Activated naive CD4-positive, alpha-beta T cell treated with anti-CD3 and anti-CD28 coated beads, Interleukin-2, amount 10 ng/mL, durations not matched to agents 7 days and 5 days (primary cell): ENCODE measurements around the gene CD2.

Experiments
- CTCF ChIA-PET: fragments of 350-600 bp; sonication (Branson Sonifier 250); formaldehyde crosslinking; loops from one replicate; lab custom pipeline; 2021; ENCODE audit warnings: antibody characterized with exemption; lab: Charles Lee
- DNase-seq: peaks from one replicate; pipeline ENCODE4 v3.0.0-alpha.2; 2020
- H3K27ac Mint-ChIP-seq: one replicate; pipeline ENCODE4 v1.8.0; 2021; ENCODE audit warnings: mild to moderate bottlenecking, moderate library complexity, mixed read lengths
- H3K27me3 Mint-ChIP-seq: one replicate; pipeline ENCODE4 v1.8.0; 2021; ENCODE audit warnings: mild to moderate bottlenecking, mixed read lengths
- H3K36me3 Mint-ChIP-seq: one replicate; pipeline ENCODE4 v1.8.0; 2021; ENCODE audit warnings: mixed read lengths
- H3K4me1 Mint-ChIP-seq: one replicate; pipeline ENCODE4 v1.8.0; 2021; ENCODE audit warnings: mixed read lengths
- H3K4me3 Mint-ChIP-seq: one replicate; pipeline ENCODE4 v1.8.0; 2021; ENCODE audit warnings: mild to moderate bottlenecking, moderate library complexity, mixed read lengths
- H3K9me3 Mint-ChIP-seq: one replicate; pipeline ENCODE4 v1.8.0; 2021; ENCODE audit warnings: mixed read lengths

Gene CD2

DNA sequence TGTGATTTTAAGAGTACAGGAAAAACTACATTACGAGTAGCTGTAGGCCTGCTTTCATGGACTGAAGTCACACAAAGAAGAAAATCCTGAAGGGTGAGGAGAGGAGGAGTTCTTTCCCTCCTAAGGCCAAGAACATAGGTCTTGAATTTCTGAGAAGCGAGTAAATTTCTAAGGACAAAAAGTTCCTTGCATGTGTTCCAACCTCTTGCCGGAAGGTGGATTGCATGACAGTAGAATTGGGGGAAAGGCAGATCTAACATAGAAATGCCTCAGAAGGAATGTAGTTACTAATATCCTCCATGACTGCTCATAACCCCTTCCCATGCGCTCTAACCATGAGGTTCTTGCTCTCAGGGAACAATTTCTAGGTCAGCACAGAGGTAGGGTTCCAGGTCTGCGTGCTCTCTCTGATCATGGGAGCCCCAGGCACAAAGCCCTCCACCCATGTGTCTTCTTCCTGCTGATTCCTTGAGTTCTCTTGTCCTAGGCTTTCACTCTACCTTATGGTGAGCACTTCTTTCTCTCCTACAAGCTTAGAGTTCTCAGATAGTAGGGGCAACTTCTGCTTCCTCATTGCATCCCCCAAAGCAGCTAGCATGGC is 13.7 kb downstream of the CD2 start:
- peaks cover 3% of the 10 kb centered on the region for H3K9me3 Mint-ChIP-seq
- no peak for DNase-seq
- CTCF ChIA-PET: interaction anchor here (1.0 to 12.8 kb wide), 9 partner anchors 13 to 167 kb away, joined by 3 to 162 read pairs (median 11); no protein-coding TSS in a partner anchor
- peak overlapping the region; percentile 59 for H3K4me3 Mint-ChIP-seq
- H3K27ac Mint-ChIP-seq: peak overlapping the region; percentile 99
- peaks cover 78% of the 10 kb centered on the region for H3K36me3 Mint-ChIP-seq
- H3K27me3 Mint-ChIP-seq: no peaks in the 10 kb centered on the region
- H3K4me1 Mint-ChIP-seq: peaks cover 100% of the 10 kb centered on the region

DNA sequence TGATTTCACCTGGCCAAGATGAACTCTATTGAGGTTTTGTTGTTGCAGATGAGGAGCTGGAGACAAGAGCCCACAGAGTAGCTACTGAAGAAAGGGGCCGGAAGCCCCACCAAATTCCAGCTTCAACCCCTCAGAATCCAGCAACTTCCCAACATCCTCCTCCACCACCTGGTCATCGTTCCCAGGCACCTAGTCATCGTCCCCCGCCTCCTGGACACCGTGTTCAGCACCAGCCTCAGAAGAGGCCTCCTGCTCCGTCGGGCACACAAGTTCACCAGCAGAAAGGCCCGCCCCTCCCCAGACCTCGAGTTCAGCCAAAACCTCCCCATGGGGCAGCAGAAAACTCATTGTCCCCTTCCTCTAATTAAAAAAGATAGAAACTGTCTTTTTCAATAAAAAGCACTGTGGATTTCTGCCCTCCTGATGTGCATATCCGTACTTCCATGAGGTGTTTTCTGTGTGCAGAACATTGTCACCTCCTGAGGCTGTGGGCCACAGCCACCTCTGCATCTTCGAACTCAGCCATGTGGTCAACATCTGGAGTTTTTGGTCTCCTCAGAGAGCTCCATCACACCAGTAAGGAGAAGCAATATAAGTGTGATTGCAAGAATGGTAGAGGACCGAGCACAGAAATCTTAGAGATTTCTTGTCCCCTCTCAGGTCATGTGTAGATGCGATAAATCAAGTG is 14.3 kb downstream of the CD2 start:
- Mint-ChIP-seq H3K27me3 (no peaks in the 10 kb centered on the region), H3K9me3 (peaks cover 7% of the 10 kb centered on the region), H3K4me3 (peak overlapping the region; percentile 59), H3K4me1 (peaks cover 98% of the 10 kb centered on the region), H3K27ac (peak overlapping the region; percentile 99), H3K36me3 (peaks cover 74% of the 10 kb centered on the region)
- CTCF ChIA-PET: interaction anchor here (0.7 to 12.8 kb wide), 12 partner anchors 11 to 114 kb away, joined by 3 to 162 read pairs (median 8); no protein-coding TSS in a partner anchor
- DNase-seq: no peak

DNA sequence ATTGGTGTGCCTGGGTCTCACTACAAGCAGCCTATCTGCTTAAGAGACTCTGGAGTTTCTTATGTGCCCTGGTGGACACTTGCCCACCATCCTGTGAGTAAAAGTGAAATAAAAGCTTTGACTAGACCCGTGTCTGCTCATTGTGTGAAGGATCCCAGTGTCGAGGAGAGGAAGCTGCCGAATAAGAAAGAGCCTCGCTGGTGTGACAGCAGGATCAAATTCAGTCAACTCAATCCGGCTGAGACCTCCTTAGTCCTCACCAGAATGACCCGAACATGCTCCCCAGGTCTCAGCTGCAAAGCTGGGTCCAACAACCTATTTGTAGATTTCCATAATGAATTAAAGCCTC is 14.8 kb downstream of the CD2 start:
- Mint-ChIP-seq H3K27ac (peak overlapping the region; percentile 99), H3K36me3 (peaks cover 69% of the 10 kb centered on the region), H3K27me3 (no peaks in the 10 kb centered on the region), H3K4me3 (peak overlapping the region; percentile 59), H3K4me1 (peaks cover 93% of the 10 kb centered on the region), H3K9me3 (peaks cover 9% of the 10 kb centered on the region)
- CTCF ChIA-PET: interaction anchor here (0.7 to 12.8 kb wide), 15 partner anchors 9 to 285 kb away, joined by 3 to 162 read pairs (median 7); partner anchors contain the start of gene CD2
- DNase-seq: no peak

DNA sequence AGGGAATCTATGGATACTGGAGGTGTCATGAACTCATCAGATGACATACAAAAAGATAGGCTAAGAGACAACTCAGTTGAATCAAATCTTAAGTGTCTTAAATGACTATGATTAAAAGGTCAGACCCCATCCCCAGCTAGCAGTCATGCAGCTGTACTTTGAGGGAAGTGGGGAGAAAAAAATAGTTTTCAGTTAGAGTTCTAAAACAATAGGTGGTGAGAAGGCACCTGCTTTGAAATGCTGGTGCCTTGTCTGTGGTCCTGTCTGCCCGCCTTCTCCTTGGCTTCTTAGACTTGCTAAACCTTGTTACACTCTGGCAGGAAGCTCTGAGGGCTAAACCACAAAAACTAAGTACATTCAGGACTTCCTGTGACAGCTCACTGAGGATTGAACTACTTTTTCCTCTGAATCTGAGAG is 15.3 kb downstream of the CD2 start:
- Mint-ChIP-seq H3K27me3 (no peaks in the 10 kb centered on the region), H3K4me3 (peak overlapping the region; percentile 59), H3K9me3 (peaks cover 9% of the 10 kb centered on the region), H3K27ac (peak overlapping the region; percentile 99), H3K36me3 (peaks cover 67% of the 10 kb centered on the region), H3K4me1 (peaks cover 88% of the 10 kb centered on the region)
- peak; percentile 85 for DNase-seq
- CTCF ChIA-PET: interaction anchor here (0.8 to 12.8 kb wide), 14 partner anchors 8 to 284 kb away, joined by 3 to 162 read pairs (median 8); partner anchors contain the start of gene CD2

- Mint-ChIP-seq H3K36me3 (peaks cover 62% of the 10 kb centered on the region), H3K9me3 (peaks cover 9% of the 10 kb centered on the region), H3K4me3 (peak overlapping the region; percentile 37), H3K27me3 (no peaks in the 10 kb centered on the region), H3K27ac (peak overlapping the region; percentile 99), H3K4me1 (peaks cover 84% of the 10 kb centered on the region)
- CTCF ChIA-PET: interaction anchor here (0.8 to 12.8 kb wide), 13 partner anchors 8 to 284 kb away, joined by 3 to 162 read pairs (median 9); partner anchors contain the start of gene CD2
- no peak for DNase-seq
Observed at GRCh38 chr1:116769994-116770393, 15.8 kb downstream of the CD2 start.

DNA sequence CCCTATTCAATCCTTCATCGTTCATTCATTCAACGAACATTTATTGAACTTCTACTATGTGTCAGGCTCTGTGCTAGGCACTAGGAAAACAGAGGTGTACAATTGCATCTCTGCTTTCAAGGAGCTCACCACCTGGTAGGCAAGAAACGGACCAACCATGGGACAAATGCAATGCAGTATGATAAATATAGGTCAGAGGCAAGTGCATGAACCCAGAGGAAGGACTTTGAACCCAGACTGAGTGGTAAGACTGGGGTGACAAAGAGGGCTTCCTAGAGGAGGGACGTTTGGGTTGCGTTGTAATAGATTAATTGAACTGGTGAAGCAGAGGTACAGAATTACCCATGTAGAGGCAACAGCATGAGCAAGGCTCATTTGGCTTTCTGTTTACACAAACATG is 16.4 kb downstream of the CD2 start:
- H3K27me3 Mint-ChIP-seq: no peaks in the 10 kb centered on the region
- peak overlapping the region; percentile 99 for H3K27ac Mint-ChIP-seq
- no peak for DNase-seq
- H3K4me1 Mint-ChIP-seq: peaks cover 77% of the 10 kb centered on the region
- H3K36me3 Mint-ChIP-seq: peaks cover 58% of the 10 kb centered on the region
- H3K9me3 Mint-ChIP-seq: peaks cover 11% of the 10 kb centered on the region
- peak overlapping the region; percentile 29 for H3K4me3 Mint-ChIP-seq
- CTCF ChIA-PET: interaction anchor here (0.9 to 12.8 kb wide), 7 partner anchors 15 to 46 kb away, joined by 3 to 162 read pairs (median 14); partner anchors contain the start of gene CD2

GRCh38 chr1:116771997-116772647 is 17.9 kb downstream of the CD2 start:
- DNase-seq: no peak
- CTCF ChIA-PET: interaction anchor here (1.1 to 12.8 kb wide), 6 partner anchors 8 to 44 kb away, joined by 4 to 162 read pairs (median 21); partner anchors contain the start of gene CD2
- Mint-ChIP-seq H3K9me3 (peaks cover 11% of the 10 kb centered on the region), H3K27me3 (no peaks in the 10 kb centered on the region), H3K4me3 (no peak overlapping the region), H3K27ac (peak overlapping the region; percentile 76), H3K36me3 (peaks cover 44% of the 10 kb centered on the region), H3K4me1 (peaks cover 67% of the 10 kb centered on the region)

GRCh38 chr1:116772648-116773045 is 18.4 kb downstream of the CD2 start:
- peaks cover 67% of the 10 kb centered on the region for H3K4me1 Mint-ChIP-seq
- H3K9me3 Mint-ChIP-seq: peaks cover 11% of the 10 kb centered on the region
- H3K4me3 Mint-ChIP-seq: no peak overlapping the region
- H3K27ac Mint-ChIP-seq: peak overlapping the region; percentile 76
- CTCF ChIA-PET: interaction anchor here (0.7 to 12.8 kb wide), 6 partner anchors 8 to 44 kb away, joined by 3 to 162 read pairs (median 21); partner anchors contain the start of gene CD2
- DNase-seq: no peak
- H3K36me3 Mint-ChIP-seq: peaks cover 38% of the 10 kb centered on the region
- no peaks in the 10 kb centered on the region for H3K27me3 Mint-ChIP-seq

- H3K4me1 Mint-ChIP-seq: peaks cover 54% of the 10 kb centered on the region
- peaks cover 11% of the 10 kb centered on the region for H3K9me3 Mint-ChIP-seq
- H3K4me3 Mint-ChIP-seq: peak overlapping the region; percentile 10
- H3K27ac Mint-ChIP-seq: peak overlapping the region; percentile 47
- no peak for DNase-seq
- H3K36me3 Mint-ChIP-seq: peaks cover 17% of the 10 kb centered on the region
- no peaks in the 10 kb centered on the region for H3K27me3 Mint-ChIP-seq
- CTCF ChIA-PET: interaction anchor here (1.0 to 1.5 kb wide), 2 partner anchors 11 to 18 kb away, joined by 3 to 5 read pairs; no protein-coding TSS in a partner anchor
Observed at GRCh38 chr1:116775116-116775752, 21.0 kb downstream of the CD2 start.

GRCh38 chr1:116777831-116778830 is 23.9 kb downstream of the CD2 start:
- peaks cover 7% of the 10 kb centered on the region for H3K36me3 Mint-ChIP-seq
- H3K27me3 Mint-ChIP-seq: no peaks in the 10 kb centered on the region
- peaks cover 25% of the 10 kb centered on the region for H3K4me1 Mint-ChIP-seq
- CTCF ChIA-PET: interaction anchor here (0.9 to 1.1 kb wide), 3 partner anchors 8 to 39 kb away, joined by 4 to 6 read pairs (median 4); no protein-coding TSS in a partner anchor
- peak overlapping the region; percentile 63 for H3K27ac Mint-ChIP-seq
- no peak for DNase-seq
- no peak overlapping the region for H3K4me3 Mint-ChIP-seq
- H3K9me3 Mint-ChIP-seq: peaks cover 7% of the 10 kb centered on the region

- H3K27ac Mint-ChIP-seq: no peak overlapping the region
- H3K4me3 Mint-ChIP-seq: no peak overlapping the region
- H3K36me3 Mint-ChIP-seq: peaks cover 3% of the 10 kb centered on the region
- peaks cover 23% of the 10 kb centered on the region for H3K4me1 Mint-ChIP-seq
- DNase-seq: no peak
- CTCF ChIA-PET: no interaction called here
- H3K9me3 Mint-ChIP-seq: peaks cover 8% of the 10 kb centered on the region
- H3K27me3 Mint-ChIP-seq: peaks cover 4% of the 10 kb centered on the region
Observed at GRCh38 chr1:116781034-116781433, 26.8 kb downstream of the CD2 start.

DNA sequence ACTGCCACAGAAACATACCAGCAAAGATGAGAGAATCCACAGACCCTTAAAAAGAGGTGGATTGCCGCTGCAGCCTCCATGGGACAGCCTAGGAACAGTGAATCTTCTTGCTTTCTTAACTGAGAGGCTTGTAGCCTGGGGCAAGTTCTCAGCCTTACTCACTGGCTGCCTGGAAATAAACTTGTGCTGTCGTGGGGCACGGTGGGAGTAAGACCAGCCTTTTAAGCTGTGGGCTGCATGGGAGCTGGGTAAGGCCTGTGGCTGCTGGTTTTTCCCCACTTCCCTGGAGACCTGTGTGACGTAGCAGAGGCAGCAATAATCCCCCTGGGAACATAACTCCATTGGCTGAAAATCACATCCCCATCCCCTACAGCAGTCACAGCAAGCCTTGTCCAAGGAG is 30.8 kb downstream of the CD2 start:
- Mint-ChIP-seq H3K36me3 (peaks cover 15% of the 10 kb centered on the region), H3K4me1 (peaks cover 3% of the 10 kb centered on the region), H3K4me3 (no peak overlapping the region), H3K9me3 (peaks cover 19% of the 10 kb centered on the region), H3K27ac (no peak overlapping the region), H3K27me3 (peaks cover 4% of the 10 kb centered on the region)
- DNase-seq: no peak
- CTCF ChIA-PET: interaction anchor here (0.9 kb wide), 1 partner anchor 10 kb away, joined by 4 read pairs; no protein-coding TSS in a partner anchor
